PFSK-1 (cell line): ENCODE measurements around the gene KLF9.

ENCODE experiments used
- POLR2AphosphoS5 ChIP-seq: IDR thresholded peaks from 2 replicates; pipeline ENCODE4 v1.6.1; 2012; ENCODE audit warnings: low read depth, mild to moderate bottlenecking, control low read depth, low read length, moderate library complexity
- REST ChIP-seq, 2 experiments: IDR thresholded peaks; 2 replicates each; pipeline versions ENCODE4 v1.6.1 to v1.8.0; 2011 to 2012; ENCODE audit warnings: low read depth in 2 of 2, low read length in 2 of 2, control low read depth in 1 of 2, inconsistent platforms in 1 of 2, mild to moderate bottlenecking in 1 of 2, moderate library complexity in 1 of 2; ENCODE audit not compliant: insufficient read depth in 1 of 2
- SIN3A ChIP-seq: IDR thresholded peaks from 2 replicates; pipeline ENCODE4 v1.6.1; 2012; ENCODE audit warnings: mild to moderate bottlenecking, low read length, moderate library complexity, borderline replicate concordance; ENCODE audit not compliant: insufficient read depth

- no peak for TF ChIP-seq POLR2AphosphoS5
- peak; percentile 84 to 93 for TF ChIP-seq REST (IDR thresholded peaks at IDR 0.05; ENCODE audit: insufficient read depth in 1 of 2, low read depth in 2 of 2, low read length in 2 of 2)
- no peak for TF ChIP-seq SIN3A
Observed at GRCh38 chr9:70389621-70390266, 24.7 kb downstream of the KLF9 start.
